CD14-positive monocyte (primary cell): ENCODE results near the gene CXCL5. TPM values are rescaled to one million over a fixed set of nuclear protein-coding genes. Genes with fewer than 3 reads are reported as not detected.
A peak's percentile ranks its signal among the peaks of the same experiment; 100 is the strongest.

Source experiments
- DNase-seq, 3 donors: peaks; one replicate each; pipeline ENCODE4 v3.0.0-alpha.2; 2011 to 2022
- H2AFZ ChIP-seq: 2 replicates; pipeline ENCODE4 v1.6.0; 2012; ENCODE audit warnings: mild to moderate bottlenecking, low read depth, low read length, inconsistent platforms; ENCODE audit not compliant: insufficient read depth, poor library complexity, severe bottlenecking
- H3K27ac ChIP-seq, 2 donors: 1 replicate in 1 of 2; 2 replicates in 1 of 2; pipeline ENCODE4 v1.5.1; 2012 to 2013; ENCODE audit warnings: low read length in 2 of 2, control low read depth in 1 of 2, inconsistent platforms in 1 of 2, low read depth in 1 of 2, mild to moderate bottlenecking in 1 of 2
- H3K27me3 ChIP-seq, 2 donors: one replicate each; pipeline versions ENCODE4 v1.6.0 to v1.6.1; 2011 to 2013; ENCODE audit warnings: low read length in 2 of 2; ENCODE audit not compliant: control insufficient read depth in 2 of 2, insufficient read depth in 2 of 2
- H3K36me3 ChIP-seq, 2 donors: replicated peaks in 1 of 2; 1 replicate in 1 of 2; 2 replicates in 1 of 2; pipeline versions ENCODE4 v1.5.1 to v1.6.1; 2012 to 2013; ENCODE audit warnings: low read length in 2 of 2, control low read depth in 1 of 2, inconsistent platforms in 1 of 2, mild to moderate bottlenecking in 1 of 2; ENCODE audit not compliant: insufficient read depth in 2 of 2, control insufficient read depth in 1 of 2
- H3K4me1 ChIP-seq, 2 donors: 1 replicate in 1 of 2; 2 replicates in 1 of 2; pipeline versions ENCODE4 v1.5.1 to v1.6.1; 2012 to 2013; ENCODE audit warnings: low read length in 2 of 2, control low read depth in 1 of 2, inconsistent platforms in 1 of 2, mild to moderate bottlenecking in 1 of 2, moderate library complexity in 1 of 2; ENCODE audit not compliant: insufficient read depth in 2 of 2, control insufficient read depth in 1 of 2
- H3K4me2 ChIP-seq: replicated peaks from 2 replicates; pipeline ENCODE3; 2012; ENCODE audit warnings: low read length, moderate library complexity, mild to moderate bottlenecking; ENCODE audit not compliant: poor library complexity, severe bottlenecking; ENCODE audit errors: extremely low read depth
- H3K4me3 ChIP-seq, 3 experiments: fragments of 200-600 bp in 1 of 3; sonication (generic) in 1 of 3; replicated peaks in 1 of 3; 1 replicate in 2 of 3; 2 replicates in 1 of 3; pipeline ENCODE4 v1.5.1; 2011 to 2013; ENCODE audit warnings: low read length in 3 of 3, mild to moderate bottlenecking in 3 of 3, control low read depth in 2 of 3, low read depth in 2 of 3, inconsistent platforms in 1 of 3, moderate library complexity in 1 of 3
- H3K79me2 ChIP-seq: 2 replicates; pipeline ENCODE4 v1.6.0; 2012; ENCODE audit warnings: mild to moderate bottlenecking, control low read depth, inconsistent platforms, low read length, moderate library complexity; ENCODE audit not compliant: insufficient read depth
- H3K9ac ChIP-seq: 2 replicates; pipeline ENCODE4 v1.6.0; 2017; ENCODE audit warnings: low read length, mild to moderate bottlenecking; ENCODE audit not compliant: insufficient read depth, poor library complexity, severe bottlenecking
- H3K9me3 ChIP-seq, 2 donors: replicated peaks in 1 of 2; 1 replicate in 1 of 2; 2 replicates in 1 of 2; pipeline versions ENCODE4 v1.5.1 to v1.6.1; 2012 to 2013; ENCODE audit warnings: low read length in 2 of 2, control low read depth in 1 of 2; ENCODE audit not compliant: control insufficient read depth in 1 of 2, insufficient read depth in 1 of 2
- H4K20me1 ChIP-seq: 2 replicates; pipeline ENCODE4 v1.6.0; 2012; ENCODE audit warnings: mild to moderate bottlenecking, low read length, control low read depth, moderate library complexity; ENCODE audit not compliant: insufficient read depth
- H3K27ac Mint-ChIP-seq, 7 donors: one replicate each; pipeline ENCODE4 v1.8.0; 2020; ENCODE audit warnings: mild to moderate bottlenecking in 7 of 7, mixed read lengths in 7 of 7, moderate library complexity in 6 of 7, inconsistent platforms in 2 of 7
- H3K27me3 Mint-ChIP-seq, 3 donors: one replicate each; pipeline ENCODE4 v1.8.0; 2021 to 2022; ENCODE audit warnings: low read depth in 3 of 3, mild to moderate bottlenecking in 3 of 3, mixed read lengths in 3 of 3, moderate library complexity in 3 of 3, inconsistent platforms in 1 of 3
- H3K36me3 Mint-ChIP-seq, 2 donors: one replicate each; pipeline ENCODE4 v1.8.0; 2020; ENCODE audit warnings: mixed read lengths in 2 of 2, inconsistent platforms in 1 of 2, mild to moderate bottlenecking in 1 of 2
- H3K4me1 Mint-ChIP-seq: one replicate; pipeline ENCODE4 v1.8.0; 2020; ENCODE audit warnings: mild to moderate bottlenecking, mixed read lengths
- H3K4me3 Mint-ChIP-seq, 2 donors: one replicate each; pipeline ENCODE4 v1.8.0; 2020; ENCODE audit warnings: mild to moderate bottlenecking in 2 of 2, mixed read lengths in 2 of 2, moderate library complexity in 1 of 2
- H3K9me3 Mint-ChIP-seq, 7 donors: one replicate each; pipeline ENCODE4 v1.8.0; 2020 to 2022; ENCODE audit warnings: mixed read lengths in 7 of 7, mild to moderate bottlenecking in 6 of 7, moderate library complexity in 6 of 7, inconsistent platforms in 2 of 7
- WGBS: methylation state at CpG from one replicate; pipeline ENCODE4 v1.1.5; 2013; ENCODE audit warnings: missing lambda C conversion rate; ENCODE audit not compliant: insufficient coverage; 5-methylcytosine and 5-hydroxymethylcytosine counted together
- intact Hi-C, 2 donors: fragments of 100-400 bp; cut with micrococcal nuclease; formaldehyde crosslinking; loops; one replicate each; pipeline versions ENCODE4 v1.15.0 to v1.15.1; 2023
- polyA plus RNA-seq, 3 donors: library from polyadenylated mRNA; depleted of rRNA in 1 of 3; unstranded in 2 of 3; stranded (reverse) in 1 of 3; fragments of 300-500 nt in 2 of 3; fragments of >200 nt in 1 of 3; fragmentation: Illumina TruSeq in 2 of 3; gene quantifications; 1 replicate in 2 of 3; 2 replicates in 1 of 3; pipeline ENCODE4 v1.2.3, GENCODE V29; 2012 to 2021
- TF ChIP-seq, protein P1 (sequence below): fragments of 200-600 bp; IDR thresholded peaks from one replicate; pipeline ENCODE4 v1.8.0; 2022; ENCODE audit warnings: antibody characterized with exemption, mild to moderate bottlenecking

Gene CXCL5
- polyA plus RNA-seq, 3 donors, result 0.15 TPM; not detected in 2

DNA sequence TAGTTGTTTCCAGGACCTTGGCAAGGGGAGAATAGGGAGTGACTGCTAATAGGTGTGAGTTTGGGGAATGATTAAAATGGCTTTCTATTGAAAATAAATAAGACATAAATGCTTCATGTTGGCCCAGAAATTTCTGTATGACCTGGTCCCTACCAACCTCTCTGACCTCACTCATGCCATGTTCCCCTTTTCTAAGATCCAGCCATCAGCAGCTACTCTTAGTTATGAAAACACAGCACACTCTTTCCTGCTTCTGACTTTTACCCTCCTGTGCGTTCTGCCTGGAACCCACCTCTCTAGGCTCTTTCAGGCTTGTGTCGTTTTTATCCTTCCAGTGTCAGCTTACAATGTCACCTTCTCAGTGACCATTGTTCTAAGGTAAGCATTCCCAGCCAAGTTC, 14.8 kb upstream of the CXCL5 start:
- Histone ChIP-seq H3K9ac (no peak overlapping the region), H4K20me1 (no peaks in the 10 kb centered on the region), H3K4me1 (peaks cover 1 to 6% of the 10 kb centered on the region in 2 donors), H3K4me2 (no peak overlapping the region), H3K9me3 (no peaks in the 10 kb centered on the region), H3K79me2 (no peaks in the 10 kb centered on the region), H3K27ac (no peak overlapping the region), H2AFZ (no peak overlapping the region), H3K36me3 (no peaks in the 10 kb centered on the region), H3K4me3 (no peak overlapping the region), H3K27me3 (no peaks in the 10 kb centered on the region)
- TF ChIP-seq, protein P1, sequence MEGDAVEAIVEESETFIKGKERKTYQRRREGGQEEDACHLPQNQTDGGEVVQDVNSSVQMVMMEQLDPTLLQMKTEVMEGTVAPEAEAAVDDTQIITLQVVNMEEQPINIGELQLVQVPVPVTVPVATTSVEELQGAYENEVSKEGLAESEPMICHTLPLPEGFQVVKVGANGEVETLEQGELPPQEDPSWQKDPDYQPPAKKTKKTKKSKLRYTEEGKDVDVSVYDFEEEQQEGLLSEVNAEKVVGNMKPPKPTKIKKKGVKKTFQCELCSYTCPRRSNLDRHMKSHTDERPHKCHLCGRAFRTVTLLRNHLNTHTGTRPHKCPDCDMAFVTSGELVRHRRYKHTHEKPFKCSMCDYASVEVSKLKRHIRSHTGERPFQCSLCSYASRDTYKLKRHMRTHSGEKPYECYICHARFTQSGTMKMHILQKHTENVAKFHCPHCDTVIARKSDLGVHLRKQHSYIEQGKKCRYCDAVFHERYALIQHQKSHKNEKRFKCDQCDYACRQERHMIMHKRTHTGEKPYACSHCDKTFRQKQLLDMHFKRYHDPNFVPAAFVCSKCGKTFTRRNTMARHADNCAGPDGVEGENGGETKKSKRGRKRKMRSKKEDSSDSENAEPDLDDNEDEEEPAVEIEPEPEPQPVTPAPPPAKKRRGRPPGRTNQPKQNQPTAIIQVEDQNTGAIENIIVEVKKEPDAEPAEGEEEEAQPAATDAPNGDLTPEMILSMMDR, result no peak
- intact Hi-C loops, result loop anchor here in 1 of 2 donors (10.0 kb wide), 1 partner anchor 278 kb away; no protein-coding TSS in a partner anchor
- H3K27ac Mint-ChIP-seq, result peak overlapping the region in 1 of 7 donors; percentile 19
- no peaks in the 10 kb centered on the region for H3K36me3 Mint-ChIP-seq
- H3K9me3 Mint-ChIP-seq, result peaks cover 0 to 5% (median 0%) of the 10 kb centered on the region in 7 donors
- H3K27me3 Mint-ChIP-seq, result peaks cover 0 to 4% (median 2%) of the 10 kb centered on the region in 3 donors
- no peak overlapping the region for H3K4me3 Mint-ChIP-seq
- H3K4me1 Mint-ChIP-seq, result peaks cover 11% of the 10 kb centered on the region
- WGBS, result 89% methylated on average over 1 of the region's 2 CpGs
- peak in 1 of 3 donors; percentile 21 for DNase-seq

DNA sequence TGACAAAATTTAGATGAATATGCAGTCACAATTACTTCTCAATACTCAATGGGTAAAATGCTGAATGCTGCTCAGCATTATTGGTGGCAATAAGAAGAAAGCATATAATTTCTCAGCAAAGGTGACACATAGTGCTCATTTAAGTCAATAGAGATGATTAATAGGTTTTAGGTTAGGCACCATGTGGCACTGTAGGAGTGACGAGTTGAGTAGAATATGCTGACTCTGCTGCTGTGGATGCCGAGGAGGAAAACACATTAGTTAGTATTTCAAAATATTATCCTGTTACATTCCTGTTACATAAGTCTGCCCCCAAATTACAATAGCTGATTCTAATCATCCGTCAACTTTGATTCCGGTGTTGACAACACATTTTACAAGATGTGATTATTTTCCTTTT, 13.7 kb upstream of the CXCL5 start:
- Mint-ChIP-seq H3K36me3 (no peaks in the 10 kb centered on the region), H3K4me3 (no peak overlapping the region), H3K27me3 (no peaks in the 10 kb centered on the region), H3K9me3 (peaks cover 0 to 5% (median 0%) of the 10 kb centered on the region in 7 donors), H3K27ac (no peak overlapping the region), H3K4me1 (peaks cover 4% of the 10 kb centered on the region)
- H3K4me2 ChIP-seq, result no peak overlapping the region
- no peaks in the 10 kb centered on the region for H3K79me2 ChIP-seq
- no peaks in the 10 kb centered on the region for H3K9me3 ChIP-seq
- H2AFZ ChIP-seq, result no peak overlapping the region
- H3K4me3 ChIP-seq, result no peak overlapping the region
- H3K9ac ChIP-seq, result no peak overlapping the region
- no peaks in the 10 kb centered on the region for H3K27me3 ChIP-seq
- no peaks in the 10 kb centered on the region for H3K36me3 ChIP-seq
- H3K27ac ChIP-seq, result no peak overlapping the region
- intact Hi-C loops, result loop anchor here in 1 of 2 donors (10.0 kb wide), 1 partner anchor 277 kb away; no protein-coding TSS in a partner anchor
- H3K4me1 ChIP-seq, result no peaks in the 10 kb centered on the region
- no peaks in the 10 kb centered on the region for H4K20me1 ChIP-seq
- 76% methylated on average over 2 of the region's 4 CpGs for WGBS
- TF ChIP-seq, protein P1, result no peak
- DNase-seq, result no peak
